Measurements from ENCODE around the gene FBXW8. TPM values are rescaled to one million over a fixed set of nuclear protein-coding genes. Genes with fewer than 3 reads are reported as not detected.

FBXW8 gene
- total RNA-seq, 2 donors from 2014 or later, result 26.1 to 34.7 TPM

DNA sequence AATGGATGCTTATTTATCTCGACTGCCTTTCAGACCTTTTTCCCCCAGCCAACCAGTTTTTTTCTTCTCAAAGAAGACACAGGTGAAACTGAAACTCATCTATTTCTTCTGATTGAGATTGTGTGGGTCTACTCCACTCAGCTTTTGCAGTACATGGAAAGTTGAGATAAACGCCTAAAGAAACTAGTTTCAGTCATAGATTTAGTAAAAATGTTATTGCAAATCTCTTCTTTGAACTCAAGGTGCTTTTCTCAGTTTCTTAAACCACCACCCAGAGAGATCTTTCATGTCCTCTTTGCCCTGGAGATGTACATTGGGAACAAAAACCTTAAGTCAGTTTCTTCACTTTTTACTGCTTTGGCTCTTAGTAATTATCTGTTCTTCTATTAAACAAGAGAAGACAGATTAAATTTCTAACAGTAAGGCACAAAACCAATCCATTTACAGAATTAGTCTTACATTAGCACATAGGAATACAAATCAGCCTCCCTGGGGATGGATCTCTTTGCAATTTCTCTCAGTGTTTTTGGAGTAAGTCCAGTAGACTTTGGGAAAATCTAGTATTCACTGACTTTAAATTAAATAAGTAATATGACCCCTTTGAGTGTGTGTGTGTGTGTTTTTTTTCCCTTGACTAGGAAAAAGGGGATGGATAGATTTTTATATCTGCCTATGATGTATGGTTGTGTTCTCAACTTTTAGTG is 11.6 kb downstream of the FBXW8 start:
- DNase-seq, result no peak
- H3K27me3 Mint-ChIP-seq (ENCODE audit: insufficient read depth), result no peaks in the 10 kb centered on the region
- no peak overlapping the region for H3K27ac Mint-ChIP-seq
- no peak overlapping the region for H3K4me3 ChIP-seq (ENCODE audit: low read length)
- H3K4me3 Mint-ChIP-seq, result no peak overlapping the region
- peaks cover 68% of the 10 kb centered on the region for H3K4me1 Mint-ChIP-seq
- H3K4me1 ChIP-seq (ENCODE audit: control insufficient read depth, insufficient read depth, low read length), result peaks cover 15% of the 10 kb centered on the region
- no peaks in the 10 kb centered on the region for H3K9me3 Mint-ChIP-seq
- TF ChIP-seq, protein P1, sequence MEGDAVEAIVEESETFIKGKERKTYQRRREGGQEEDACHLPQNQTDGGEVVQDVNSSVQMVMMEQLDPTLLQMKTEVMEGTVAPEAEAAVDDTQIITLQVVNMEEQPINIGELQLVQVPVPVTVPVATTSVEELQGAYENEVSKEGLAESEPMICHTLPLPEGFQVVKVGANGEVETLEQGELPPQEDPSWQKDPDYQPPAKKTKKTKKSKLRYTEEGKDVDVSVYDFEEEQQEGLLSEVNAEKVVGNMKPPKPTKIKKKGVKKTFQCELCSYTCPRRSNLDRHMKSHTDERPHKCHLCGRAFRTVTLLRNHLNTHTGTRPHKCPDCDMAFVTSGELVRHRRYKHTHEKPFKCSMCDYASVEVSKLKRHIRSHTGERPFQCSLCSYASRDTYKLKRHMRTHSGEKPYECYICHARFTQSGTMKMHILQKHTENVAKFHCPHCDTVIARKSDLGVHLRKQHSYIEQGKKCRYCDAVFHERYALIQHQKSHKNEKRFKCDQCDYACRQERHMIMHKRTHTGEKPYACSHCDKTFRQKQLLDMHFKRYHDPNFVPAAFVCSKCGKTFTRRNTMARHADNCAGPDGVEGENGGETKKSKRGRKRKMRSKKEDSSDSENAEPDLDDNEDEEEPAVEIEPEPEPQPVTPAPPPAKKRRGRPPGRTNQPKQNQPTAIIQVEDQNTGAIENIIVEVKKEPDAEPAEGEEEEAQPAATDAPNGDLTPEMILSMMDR (conservative IDR thresholded peaks at IDR 0.05), result no peak
- WGBS, 2 experiments (ENCODE audit: insufficient coverage in 1 of 2, insufficient read length in 1 of 2), result 80 to 84% methylated on average over 2 of the region's 2 CpGs
- H3K27me3 ChIP-seq (ENCODE audit: control insufficient read depth, insufficient read depth, low read length, poor library complexity, severe bottlenecking), result no peaks in the 10 kb centered on the region
- H3K36me3 ChIP-seq (ENCODE audit: control insufficient read depth, insufficient read depth, low read length), result peaks cover 8% of the 10 kb centered on the region
- no peak overlapping the region for H3K27ac ChIP-seq (ENCODE audit: low read depth, low read length)
- no peaks in the 10 kb centered on the region for H3K9me3 ChIP-seq (ENCODE audit: control insufficient read depth, low read length)
- no peak overlapping the region for H3K9ac ChIP-seq (ENCODE audit: extremely low read depth, low read length, poor library complexity, severe bottlenecking)
- H3K36me3 Mint-ChIP-seq (ENCODE audit: low read depth), result peaks cover 14% of the 10 kb centered on the region

DNA sequence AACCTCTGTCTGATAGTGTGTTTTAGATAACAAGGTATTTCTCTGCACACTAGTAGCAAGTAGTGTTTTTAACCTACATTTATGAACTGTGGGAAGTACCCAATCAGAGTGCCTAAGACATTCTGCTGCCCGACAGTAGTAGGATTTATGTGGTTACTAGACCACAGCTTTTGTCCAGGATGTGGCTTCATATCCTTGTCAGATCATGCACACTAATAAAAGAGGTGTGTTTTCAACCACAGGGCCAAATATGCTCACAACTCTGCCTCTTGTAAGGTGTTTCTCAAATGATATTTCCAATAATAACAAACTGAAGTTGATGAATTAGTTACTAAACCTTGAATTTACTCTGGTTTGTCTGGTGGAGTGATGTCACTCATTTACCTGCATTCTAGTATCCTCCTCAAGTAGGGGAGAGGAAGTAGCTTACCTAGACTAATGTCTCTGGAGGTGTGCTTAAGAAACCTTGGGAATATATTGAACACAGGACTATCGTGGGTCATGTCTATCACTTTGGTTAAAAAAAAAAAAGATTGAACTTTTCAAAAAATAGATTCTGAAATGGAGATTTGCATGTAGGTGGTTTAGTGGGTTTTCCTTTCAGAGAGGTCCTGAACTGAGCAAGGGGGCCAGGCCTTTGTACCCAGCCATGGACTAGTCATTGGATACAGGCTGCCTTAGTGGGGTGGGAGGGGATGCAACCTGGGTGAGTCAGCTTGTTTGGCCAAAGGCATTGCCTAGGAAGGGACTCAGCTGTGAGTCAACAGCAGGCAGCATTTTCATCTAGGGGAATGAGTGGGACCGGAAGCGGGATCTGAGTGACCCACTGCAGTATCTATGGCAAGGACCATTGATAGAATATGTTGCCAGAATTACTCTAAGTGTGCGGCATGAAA is 14.1 kb downstream of the FBXW8 start:
- Mint-ChIP-seq H3K4me3 (no peak overlapping the region), H3K9me3 (no peaks in the 10 kb centered on the region), H3K36me3 (ENCODE audit: low read depth) (peaks cover 22% of the 10 kb centered on the region), H3K27ac (peak overlapping the region; percentile 58), H3K4me1 (peaks cover 60% of the 10 kb centered on the region), H3K27me3 (ENCODE audit: insufficient read depth) (no peaks in the 10 kb centered on the region)
- Histone ChIP-seq H3K9ac (ENCODE audit: extremely low read depth, low read length, poor library complexity, severe bottlenecking) (no peak overlapping the region), H3K4me3 (ENCODE audit: low read length) (no peak overlapping the region), H3K9me3 (ENCODE audit: control insufficient read depth, low read length) (no peaks in the 10 kb centered on the region), H3K36me3 (ENCODE audit: control insufficient read depth, insufficient read depth, low read length) (peaks cover 11% of the 10 kb centered on the region), H3K27ac (ENCODE audit: low read depth, low read length) (no peak overlapping the region), H3K4me1 (ENCODE audit: control insufficient read depth, insufficient read depth, low read length) (peaks cover 18% of the 10 kb centered on the region), H3K27me3 (ENCODE audit: control insufficient read depth, insufficient read depth, low read length, poor library complexity, severe bottlenecking) (no peaks in the 10 kb centered on the region)
- TF ChIP-seq, protein P1 (conservative IDR thresholded peaks at IDR 0.05), result no peak
- peak; percentile 73 for DNase-seq
- WGBS, 2 experiments (ENCODE audit: insufficient coverage in 1 of 2, insufficient read length in 1 of 2), result 72 to 73% methylated on average over 5 of the region's 5 CpGs

DNA sequence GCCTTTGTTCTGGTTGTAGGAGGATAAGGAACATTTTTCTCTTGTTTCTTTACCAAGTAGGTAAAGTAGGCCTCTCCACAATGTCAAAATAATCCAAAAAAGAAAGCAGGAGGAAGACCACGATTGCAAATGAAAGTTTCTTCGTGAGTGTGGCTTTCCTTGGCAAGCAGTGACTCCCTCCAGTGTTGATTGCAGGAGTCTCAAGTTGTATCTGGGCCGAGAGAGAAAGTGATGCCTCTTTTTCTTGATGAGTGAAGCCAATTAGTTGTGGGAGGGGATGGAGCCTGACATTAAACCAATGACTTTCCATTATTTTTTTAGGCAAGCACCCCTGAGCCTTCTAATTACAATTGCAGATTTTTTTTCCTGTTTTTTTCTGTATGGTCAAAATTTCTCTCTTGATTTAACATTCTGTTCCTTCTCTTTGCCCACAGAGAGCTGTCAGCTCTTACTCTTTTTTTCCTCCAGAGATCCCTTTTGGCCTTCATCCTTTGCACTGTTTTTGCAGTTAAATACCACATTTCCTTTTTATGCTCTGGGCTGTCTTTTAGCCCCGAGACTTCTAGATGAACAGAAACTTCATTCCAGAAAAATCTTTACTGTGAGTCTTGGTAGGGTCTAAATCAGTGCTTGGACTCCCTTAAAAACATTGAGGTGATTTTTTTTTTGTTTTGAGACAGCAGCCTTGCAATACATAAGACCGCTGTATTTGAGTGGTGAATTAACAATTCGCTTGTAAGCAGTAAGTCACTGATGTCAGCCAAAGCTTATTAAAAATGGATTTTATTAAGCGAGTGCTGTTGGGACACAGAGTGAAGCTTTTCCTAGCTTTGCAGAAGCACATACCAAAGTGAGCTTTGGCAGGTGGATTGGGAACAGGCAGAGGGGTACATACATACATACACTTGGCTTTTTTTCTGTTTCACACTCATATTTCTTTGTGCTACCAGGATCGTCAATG is 15.8 kb downstream of the FBXW8 start:
- Histone ChIP-seq H3K4me1 (ENCODE audit: control insufficient read depth, insufficient read depth, low read length) (peaks cover 14% of the 10 kb centered on the region), H3K9ac (ENCODE audit: extremely low read depth, low read length, poor library complexity, severe bottlenecking) (no peak overlapping the region), H3K4me3 (ENCODE audit: low read length) (no peak overlapping the region), H3K27ac (ENCODE audit: low read depth, low read length) (no peak overlapping the region), H3K9me3 (ENCODE audit: control insufficient read depth, low read length) (no peaks in the 10 kb centered on the region), H3K27me3 (ENCODE audit: control insufficient read depth, insufficient read depth, low read length, poor library complexity, severe bottlenecking) (no peaks in the 10 kb centered on the region), H3K36me3 (ENCODE audit: control insufficient read depth, insufficient read depth, low read length) (peaks cover 9% of the 10 kb centered on the region)
- H3K36me3 Mint-ChIP-seq (ENCODE audit: low read depth), result peaks cover 26% of the 10 kb centered on the region
- H3K4me1 Mint-ChIP-seq, result peaks cover 43% of the 10 kb centered on the region
- DNase-seq, result no peak
- no peak overlapping the region for H3K4me3 Mint-ChIP-seq
- WGBS, 2 experiments (ENCODE audit: insufficient coverage in 1 of 2, insufficient read length in 1 of 2), result 86 to 88% methylated on average over 7 to 8 of the region's 8 CpGs
- no peaks in the 10 kb centered on the region for H3K27me3 Mint-ChIP-seq (ENCODE audit: insufficient read depth)
- H3K27ac Mint-ChIP-seq, result no peak overlapping the region
- no peaks in the 10 kb centered on the region for H3K9me3 Mint-ChIP-seq
- TF ChIP-seq, protein P1 (conservative IDR thresholded peaks at IDR 0.05), result peak; percentile 50

Data from endodermal cell (in vitro differentiated cells).